CD4-positive, alpha-beta T cell treated with Interferon alpha-2 for 1 hour (primary cell): Measurements from ENCODE around the gene DIS3L2.

Source experiments
- DNase-seq, 2 donors: peaks; one replicate each; pipeline ENCODE4 v3.0.0-alpha.2; 2020 to 2022

DIS3L2 gene

DNA sequence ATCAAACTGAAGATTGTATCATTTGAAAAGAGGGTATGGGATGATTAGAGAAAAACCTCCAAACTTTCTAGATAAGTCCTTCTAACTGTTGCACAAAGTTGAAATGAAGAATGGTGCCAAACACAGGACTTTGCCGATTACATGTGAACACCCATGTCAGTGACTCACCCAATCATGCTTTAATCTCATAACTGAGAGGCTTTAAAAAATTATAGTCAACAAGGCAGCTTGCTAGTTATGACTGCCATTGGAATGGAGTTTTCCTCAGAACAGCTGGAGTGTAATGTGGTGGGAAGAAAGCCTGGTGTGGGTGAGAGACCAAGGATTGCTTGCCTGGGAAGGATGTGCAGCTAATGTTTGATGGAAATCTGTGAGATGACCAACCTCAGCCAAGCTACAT, 318.8 kb downstream of the DIS3L2 start:
- DNase-seq: no peak

GRCh38 chr2:232281858-232282507, 320.5 kb downstream of the DIS3L2 start:
- no peak for DNase-seq

GRCh38 chr2:232282508-232283055, 321.1 kb downstream of the DIS3L2 start:
- no peak for DNase-seq

DNA sequence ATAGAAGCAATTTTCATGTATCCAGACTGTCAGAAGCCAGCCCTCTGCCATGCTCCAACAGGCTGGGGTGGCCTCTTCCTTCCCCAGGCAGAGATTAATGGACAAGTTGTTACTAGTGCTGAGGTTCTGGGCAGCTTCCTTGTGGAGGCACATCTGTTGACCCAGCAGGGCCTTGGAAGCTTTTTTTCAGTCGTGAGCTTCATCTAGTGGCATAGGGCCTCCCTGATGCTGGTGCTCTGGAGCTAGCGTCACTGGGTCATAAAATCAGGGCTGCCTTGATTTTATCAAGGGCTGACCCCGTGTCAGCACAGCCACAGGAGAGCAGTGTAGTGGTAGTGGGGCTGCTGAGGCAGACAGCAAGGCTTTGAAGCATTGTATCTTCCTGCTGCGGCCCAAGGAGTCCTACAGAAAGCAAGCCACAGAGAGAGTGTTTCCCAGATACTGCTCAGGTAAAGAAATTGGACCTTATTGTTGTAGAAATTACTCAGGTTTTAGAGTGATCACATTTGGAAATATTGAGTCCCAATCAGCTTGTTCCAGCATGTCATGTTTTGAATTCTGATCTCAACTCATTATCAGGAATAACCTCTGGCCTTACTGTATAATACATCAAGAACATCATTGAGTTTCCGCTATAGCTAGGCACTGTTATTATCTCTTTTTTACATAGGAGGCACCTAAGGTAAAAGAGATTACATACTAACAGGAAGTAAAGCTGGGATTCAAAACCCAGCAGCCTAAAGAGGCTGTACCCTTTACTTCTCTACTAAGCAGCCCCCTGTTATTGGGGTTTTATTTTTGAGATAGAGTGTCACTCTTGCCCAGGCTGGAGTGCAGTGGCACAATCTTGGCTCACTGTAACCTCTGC, 324.7 kb downstream of the DIS3L2 start:
- no peak for DNase-seq

GRCh38 chr2:232287316-232287715, 325.8 kb downstream of the DIS3L2 start:
- DNase-seq: no peak

- DNase-seq: no peak
These were observed 327.0 kb downstream of the DIS3L2 start for GRCh38 chr2:232288489-232289030.

DNA sequence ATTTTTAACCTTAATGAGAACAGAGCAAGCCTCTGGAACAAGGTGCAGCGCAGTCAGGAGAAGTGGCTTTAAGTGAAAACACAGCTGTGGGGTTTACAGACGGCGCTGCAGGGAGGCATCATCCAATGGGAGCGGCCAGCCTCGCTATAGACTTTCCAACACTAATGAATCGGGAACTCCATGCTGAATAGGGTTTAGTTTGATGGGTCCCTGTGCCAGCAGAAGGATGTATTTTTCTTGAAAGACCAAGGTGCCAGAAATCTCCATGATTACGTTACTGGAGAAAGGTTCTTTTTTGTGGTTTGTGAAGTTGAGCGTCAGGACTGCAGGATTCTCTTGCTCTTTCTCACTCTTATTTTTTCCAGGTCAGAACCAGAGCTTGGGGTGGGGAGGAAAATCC, 329.2 kb downstream of the DIS3L2 start:
- no peak for DNase-seq

- DNase-seq: no peak
These were observed 329.8 kb downstream of the DIS3L2 start for GRCh38 chr2:232291343-232291742.

GRCh38 chr2:232292395-232293154, 331.1 kb downstream of the DIS3L2 start:
- DNase-seq: peak; percentile 40 to 51

DNA sequence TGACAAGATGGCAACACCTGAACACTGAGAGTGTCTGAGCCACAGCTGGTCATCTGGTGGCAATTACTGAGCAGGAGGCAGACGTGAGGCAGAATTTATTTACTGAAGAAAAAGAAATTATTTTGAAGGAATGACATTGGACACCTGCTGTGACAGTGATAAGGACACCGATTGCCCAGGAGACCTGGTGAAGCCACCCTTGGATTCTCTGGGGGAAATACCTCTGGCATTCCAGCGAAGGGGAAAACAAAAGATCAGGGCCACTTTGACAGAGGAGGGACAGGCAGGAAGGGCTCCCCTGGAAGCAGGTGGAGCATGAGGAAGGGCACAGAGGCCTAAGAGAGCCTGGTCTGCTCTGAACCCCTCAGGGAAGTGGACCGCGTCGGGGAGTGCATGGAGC, 331.7 kb downstream of the DIS3L2 start:
- no peak for DNase-seq

DNA sequence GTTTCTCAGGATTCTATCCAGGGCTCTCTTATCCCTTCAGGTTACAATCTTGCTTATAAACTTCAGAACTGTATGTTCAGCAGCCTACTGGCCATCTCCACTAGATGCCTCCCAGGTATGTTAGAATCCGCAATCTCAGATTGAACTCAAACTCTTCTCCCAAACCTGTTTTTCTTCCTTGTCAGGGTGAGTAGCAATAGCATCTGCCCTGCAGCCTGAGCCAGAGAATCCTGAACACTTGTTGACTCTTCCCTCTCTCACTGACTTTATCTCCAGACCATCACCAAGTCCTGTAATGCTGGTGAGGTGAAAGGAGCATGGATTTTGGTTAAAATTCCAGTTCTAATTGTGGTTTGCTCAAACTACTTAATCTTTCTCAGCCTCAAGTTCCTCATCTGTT, 334.5 kb downstream of the DIS3L2 start:
- no peak for DNase-seq

DNA sequence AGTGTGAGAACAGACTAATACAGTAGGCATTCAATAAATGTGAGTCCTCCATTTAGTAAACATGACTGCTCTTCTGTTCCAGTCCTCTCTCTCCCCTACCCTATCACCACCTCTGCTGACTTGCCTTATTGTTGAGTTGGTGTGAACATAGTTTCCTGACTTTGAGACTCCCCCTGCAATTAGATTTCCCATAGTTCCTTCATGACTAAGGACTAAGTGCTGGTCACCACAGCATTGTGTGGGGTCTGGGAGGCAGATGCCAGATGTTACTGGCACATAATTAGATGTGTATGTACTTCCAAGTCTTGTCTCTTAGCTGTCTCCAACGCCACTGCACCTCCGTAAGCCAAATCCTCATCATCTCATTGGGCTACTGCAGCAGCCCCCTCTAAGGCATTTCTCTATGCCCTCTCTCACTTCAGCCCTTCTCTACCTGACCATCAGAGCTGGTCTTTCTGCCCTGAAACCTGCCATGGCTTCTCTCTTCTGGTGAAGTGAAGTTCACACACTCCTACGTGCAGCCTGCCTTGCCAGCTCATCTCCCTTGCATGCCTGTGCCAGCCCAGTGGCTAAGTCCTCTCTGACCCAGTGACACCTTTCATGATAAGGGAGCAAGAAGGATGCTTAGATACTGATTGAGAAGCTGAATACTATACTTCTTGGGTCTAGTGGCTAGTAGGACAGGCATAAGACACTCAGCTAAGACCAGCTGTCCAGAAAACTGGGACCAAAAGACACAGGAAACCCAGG, 335.4 kb downstream of the DIS3L2 start:
- DNase-seq: no peak

DNA sequence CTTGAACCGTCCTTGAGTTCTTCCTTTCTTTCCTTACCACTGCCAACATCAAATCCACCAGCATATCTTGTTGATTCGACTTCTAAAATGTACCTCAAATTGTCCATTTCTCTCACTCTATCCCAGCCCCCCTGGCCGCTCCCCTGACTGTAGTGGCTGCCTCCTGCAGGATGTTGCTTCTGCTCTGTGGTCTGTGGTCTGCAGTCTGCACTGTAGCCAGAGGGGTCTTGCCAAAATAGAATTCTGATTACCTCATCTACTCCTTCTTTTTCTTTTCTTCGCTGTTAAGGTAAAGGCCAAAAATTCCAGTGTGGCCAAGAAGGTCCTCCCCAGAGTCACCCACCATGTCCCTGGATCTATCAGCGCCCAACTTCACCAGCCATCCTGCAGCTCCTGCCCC, 337.6 kb downstream of the DIS3L2 start:
- no peak for DNase-seq

DNA sequence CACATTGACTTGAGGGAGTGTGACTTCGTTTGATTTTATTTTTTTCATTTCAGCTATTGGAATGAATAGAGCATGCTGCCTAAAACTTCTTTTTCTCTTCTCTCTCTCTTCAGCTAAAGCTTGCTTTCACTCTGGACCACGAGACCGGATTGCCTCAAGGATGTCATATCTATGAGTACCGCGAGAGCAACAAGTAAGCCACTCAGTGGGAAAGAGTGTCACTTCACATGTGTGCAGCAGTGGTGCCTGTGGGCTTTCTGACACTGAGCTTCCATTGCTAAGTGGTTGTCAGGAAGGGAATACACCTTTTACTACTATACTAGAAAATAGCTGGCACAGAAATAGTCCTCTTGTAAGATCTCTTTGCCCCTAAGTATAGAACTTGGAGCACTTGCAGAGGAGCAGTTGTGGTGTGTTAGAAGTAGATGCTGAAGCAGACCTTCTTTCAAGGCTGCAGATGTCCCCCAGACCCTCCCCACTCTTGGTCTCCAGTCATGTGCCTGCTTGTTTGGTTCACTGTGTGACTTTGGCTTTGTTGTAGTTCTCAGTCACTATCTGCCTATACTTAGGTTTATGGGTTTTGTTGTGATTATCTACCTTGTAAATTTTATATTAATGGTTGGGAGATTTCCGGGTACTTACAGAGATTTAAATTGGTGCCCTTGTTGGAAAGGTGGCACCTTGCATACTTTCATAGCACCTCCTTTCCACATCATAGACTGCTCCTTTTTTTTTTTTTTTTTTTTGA, 338.6 kb downstream of the DIS3L2 start:
- no peak for DNase-seq

- DNase-seq: no peak
These were observed 339.4 kb downstream of the DIS3L2 start for GRCh38 chr2:232300894-232301387.

- DNase-seq: no peak
These were observed 342.7 kb downstream of the DIS3L2 start for GRCh38 chr2:232304236-232304635.

DNA sequence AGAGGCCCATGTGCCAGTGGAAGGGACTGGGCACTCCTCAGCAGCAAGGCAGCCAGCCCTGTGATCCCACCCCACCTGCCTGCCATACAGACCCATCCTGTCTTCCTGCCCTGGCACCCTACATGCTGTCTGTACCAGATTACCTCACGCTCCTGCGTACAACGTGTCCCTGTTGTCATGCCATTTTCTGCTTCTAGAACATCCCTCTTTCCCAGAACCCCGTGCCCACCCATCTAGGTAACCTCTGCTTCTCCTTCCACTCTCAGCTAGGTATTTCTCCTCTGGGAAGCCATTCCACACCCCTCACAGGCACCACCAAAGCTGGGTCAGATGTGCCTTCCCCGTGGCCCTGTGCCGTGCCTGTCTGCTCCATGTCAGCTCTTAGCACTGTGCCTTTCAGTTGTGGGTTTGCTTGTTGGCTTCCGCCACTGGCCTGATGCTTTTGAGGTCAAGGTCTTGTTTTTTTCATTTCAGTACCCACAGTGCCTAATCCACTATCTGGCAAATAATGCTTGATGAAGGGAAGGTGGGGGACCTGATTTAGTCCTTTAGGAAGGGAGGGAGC, 345.3 kb downstream of the DIS3L2 start:
- no peak for DNase-seq

- DNase-seq: no peak
These were observed 346.3 kb downstream of the DIS3L2 start for GRCh38 chr2:232307854-232308253.

- no peak for DNase-seq
These were observed 347.5 kb downstream of the DIS3L2 start for GRCh38 chr2:232308986-232309385.

GRCh38 chr2:232309592-232309991, 348.1 kb downstream of the DIS3L2 start:
- DNase-seq: peak in 1 of 2 donors; percentile 31

DNA sequence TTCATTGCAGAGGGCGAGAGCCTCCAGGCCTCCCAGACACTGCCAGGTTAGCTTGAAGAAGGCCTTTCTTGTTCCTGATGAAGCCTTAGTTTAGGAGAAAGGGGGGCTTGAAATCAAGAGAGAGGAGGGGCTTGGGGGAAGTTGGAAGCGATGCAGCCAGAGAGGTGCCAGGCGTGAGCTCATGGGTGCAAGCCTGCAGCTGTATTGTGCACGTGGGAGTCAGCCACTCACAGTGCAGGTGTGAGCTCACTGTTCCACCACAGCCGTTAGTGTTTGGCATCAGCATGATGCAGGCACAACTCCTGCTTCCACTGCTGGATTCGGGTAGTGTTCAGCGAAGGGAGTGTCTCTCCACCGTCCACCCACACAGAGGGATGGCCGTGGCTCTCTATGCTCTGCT, 348.6 kb downstream of the DIS3L2 start:
- DNase-seq: peak in 1 of 2 donors; percentile 33
